Mucosa of descending colon (tissue), 3 donors: ENCODE results near the gene CNPY1. TPM values are rescaled to one million over a fixed set of nuclear protein-coding genes. Genes with fewer than 3 reads are reported as not detected.

Source experiments
- ATAC-seq: fragments of 200-7000 bp; cut with Tn5 transposase; one replicate; pipeline ENCODE4 v1.9.1; 2020; ENCODE audit warnings: mild to moderate bottlenecking, moderate library complexity
- DNase-seq, 3 donors: peaks; one replicate each; pipeline ENCODE4 v3.0.0-alpha.2; 2020
- H3K36me3 ChIP-seq: fragments of 200-600 bp; one replicate; pipeline ENCODE4 v1.8.0; 2021; ENCODE audit warnings: low read depth, mild to moderate bottlenecking
- H3K4me1 ChIP-seq: fragments of 200-600 bp; one replicate; pipeline ENCODE4 v1.8.0; 2021; ENCODE audit warnings: low read depth, mild to moderate bottlenecking
- H3K4me3 ChIP-seq: fragments of 200-600 bp; one replicate; pipeline ENCODE4 v1.8.0; 2021; ENCODE audit warnings: mild to moderate bottlenecking
- H3K9me3 ChIP-seq: fragments of 200-600 bp; one replicate; pipeline ENCODE4 v1.8.0; 2021; ENCODE audit warnings: mild to moderate bottlenecking
- intact Hi-C, 2 donors: fragments of 100-400 bp; cut with DNase I in 1 of 2; cut with micrococcal nuclease in 1 of 2; formaldehyde crosslinking; loops; one replicate each; pipeline versions ENCODE4 v1.11.0 to v1.11.1; 2022; cut with DNase I, micrococcal nuclease
- total RNA-seq, 3 donors: library from RNA; stranded (reverse); fragmentation: NEBNext Ultra II Directional in 2 of 3; extraction: Animal tissue kit (Norgen Biotek cat#: 25700) in 2 of 3; gene quantifications; one replicate each; pipeline versions ENCODE4 v1.2.1 to v1.2.4, GENCODE V29; 2021 to 2023
- TF ChIP-seq, protein P1 (sequence below): fragments of 200-600 bp; IDR thresholded peaks from one replicate; pipeline ENCODE4 v1.8.0; 2022; ENCODE audit warnings: antibody characterized with exemption, mild to moderate bottlenecking
- donor health status: DM: no; HTN: no; CAD: no; lungs with moderate emphysema.
- donor health status: DM: no; HTN: no; CAD: no.
- donor health status: DM: no; HTN: yes; CAD: no.

Gene CNPY1
- total RNA-seq, 3 donors from 2014 or later = not detected

DNA sequence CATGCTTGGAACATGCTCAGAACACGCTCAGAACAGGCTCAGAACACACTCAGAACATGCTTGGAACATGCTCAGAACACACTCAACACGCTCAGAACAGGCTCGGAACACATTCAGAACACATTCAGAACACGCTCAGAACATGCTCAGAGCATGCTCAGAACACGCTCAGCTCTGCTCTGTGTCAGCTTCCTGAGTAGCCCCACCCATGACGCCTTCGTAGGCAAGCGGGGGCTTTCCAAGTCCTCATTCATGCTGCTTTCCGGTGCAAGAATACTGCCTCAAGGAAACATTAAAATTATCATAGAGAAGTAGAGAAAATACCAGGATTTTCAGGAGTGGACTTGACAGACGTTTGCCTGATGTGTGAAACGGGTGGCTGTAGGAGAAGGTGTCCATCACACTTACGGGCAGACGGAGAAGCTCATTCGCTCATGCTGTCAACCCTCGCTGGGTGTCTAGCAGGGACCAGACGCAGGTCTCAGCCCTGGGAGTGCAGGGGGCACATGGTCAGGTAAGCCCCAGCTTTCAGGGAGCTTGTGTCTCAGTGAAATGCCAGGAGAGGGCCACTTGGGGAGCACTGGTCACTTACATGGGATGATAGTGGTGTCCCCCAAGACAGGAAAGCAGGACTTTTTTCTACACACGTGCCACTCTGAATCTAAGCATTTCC, 63.7 kb downstream of the CNPY1 start:
- no peak for ATAC-seq
- Histone ChIP-seq H3K36me3 (no peaks in the 10 kb centered on the region), H3K4me3 (no peak overlapping the region), H3K4me1 (no peaks in the 10 kb centered on the region), H3K9me3 (no peaks in the 10 kb centered on the region)
- intact Hi-C loops = no loop called here
- TF ChIP-seq, protein P1, sequence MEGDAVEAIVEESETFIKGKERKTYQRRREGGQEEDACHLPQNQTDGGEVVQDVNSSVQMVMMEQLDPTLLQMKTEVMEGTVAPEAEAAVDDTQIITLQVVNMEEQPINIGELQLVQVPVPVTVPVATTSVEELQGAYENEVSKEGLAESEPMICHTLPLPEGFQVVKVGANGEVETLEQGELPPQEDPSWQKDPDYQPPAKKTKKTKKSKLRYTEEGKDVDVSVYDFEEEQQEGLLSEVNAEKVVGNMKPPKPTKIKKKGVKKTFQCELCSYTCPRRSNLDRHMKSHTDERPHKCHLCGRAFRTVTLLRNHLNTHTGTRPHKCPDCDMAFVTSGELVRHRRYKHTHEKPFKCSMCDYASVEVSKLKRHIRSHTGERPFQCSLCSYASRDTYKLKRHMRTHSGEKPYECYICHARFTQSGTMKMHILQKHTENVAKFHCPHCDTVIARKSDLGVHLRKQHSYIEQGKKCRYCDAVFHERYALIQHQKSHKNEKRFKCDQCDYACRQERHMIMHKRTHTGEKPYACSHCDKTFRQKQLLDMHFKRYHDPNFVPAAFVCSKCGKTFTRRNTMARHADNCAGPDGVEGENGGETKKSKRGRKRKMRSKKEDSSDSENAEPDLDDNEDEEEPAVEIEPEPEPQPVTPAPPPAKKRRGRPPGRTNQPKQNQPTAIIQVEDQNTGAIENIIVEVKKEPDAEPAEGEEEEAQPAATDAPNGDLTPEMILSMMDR = no peak
- no peak for DNase-seq

DNA sequence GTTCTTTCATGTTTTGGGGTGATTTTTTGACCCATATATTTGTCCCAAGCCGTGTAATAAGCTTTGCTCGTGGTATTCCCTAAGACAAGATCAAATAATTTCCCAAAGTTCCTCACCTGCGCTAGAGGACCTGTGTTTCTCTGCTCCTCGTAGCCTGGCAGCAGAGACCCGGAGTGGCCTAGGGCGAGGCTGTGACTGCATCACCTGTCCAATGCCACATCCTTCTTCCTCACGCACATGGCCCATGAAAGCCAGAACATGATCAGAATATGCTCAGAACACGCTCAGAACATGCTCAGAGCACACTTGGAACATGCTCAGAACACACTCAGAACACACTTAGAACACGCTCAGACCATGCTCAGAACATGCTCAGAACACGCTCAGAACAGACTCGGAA, 64.6 kb downstream of the CNPY1 start:
- TF ChIP-seq, protein P1 = no peak
- ATAC-seq = no peak
- intact Hi-C loops = no loop called here
- no peak overlapping the region for H3K4me3 ChIP-seq
- no peak for DNase-seq
- H3K36me3 ChIP-seq = no peaks in the 10 kb centered on the region
- no peaks in the 10 kb centered on the region for H3K4me1 ChIP-seq
- no peaks in the 10 kb centered on the region for H3K9me3 ChIP-seq

DNA sequence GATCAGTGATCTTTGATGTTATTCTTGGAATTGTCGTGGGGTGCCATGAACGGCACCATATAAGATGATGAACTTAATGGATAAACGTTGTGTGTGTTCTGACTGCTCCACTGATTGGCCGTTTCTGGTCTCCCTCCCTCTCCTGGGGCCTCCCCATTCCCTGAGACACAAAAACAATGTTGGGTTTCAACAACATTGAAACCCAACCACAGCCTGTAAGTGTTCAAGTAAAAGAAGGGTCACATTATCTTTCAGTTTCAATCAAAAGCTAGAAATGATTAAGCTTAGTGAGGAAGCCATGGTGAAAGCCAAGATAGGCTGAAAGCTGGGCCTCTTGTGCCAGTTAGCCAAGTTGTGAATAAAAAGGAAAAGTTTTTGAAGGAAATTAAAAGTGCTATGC, 68.9 kb downstream of the CNPY1 start:
- Histone ChIP-seq H3K4me3 (no peak overlapping the region), H3K9me3 (no peaks in the 10 kb centered on the region), H3K4me1 (no peaks in the 10 kb centered on the region), H3K36me3 (no peaks in the 10 kb centered on the region)
- ATAC-seq (no peak), DNase-seq (no peak)
- TF ChIP-seq, protein P1 = no peak
- intact Hi-C loops = no loop called here

DNA sequence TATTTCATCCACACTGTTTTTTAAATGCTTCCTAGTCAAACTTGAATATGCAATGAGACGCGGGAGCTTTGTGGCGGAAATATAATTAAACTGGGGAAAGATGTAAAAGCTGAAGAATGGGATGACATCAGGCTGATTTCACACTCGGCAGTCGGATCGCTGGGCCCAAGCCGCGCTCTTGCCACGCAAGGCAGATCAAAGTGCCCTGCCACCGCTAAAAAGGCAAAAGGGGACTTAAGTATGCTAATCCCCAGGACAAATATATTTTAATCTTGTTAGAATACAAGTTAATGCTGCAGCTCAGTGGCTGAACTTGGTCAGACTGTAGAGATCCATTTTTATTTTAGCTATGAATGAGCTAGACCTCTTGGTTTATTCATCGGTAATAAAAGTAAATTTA, 74.6 kb downstream of the CNPY1 start:
- Histone ChIP-seq H3K9me3 (no peaks in the 10 kb centered on the region), H3K4me3 (no peak overlapping the region), H3K4me1 (peaks cover 15% of the 10 kb centered on the region), H3K36me3 (no peaks in the 10 kb centered on the region)
- intact Hi-C loops = no loop called here
- no peak for DNase-seq
- no peak for ATAC-seq
- TF ChIP-seq, protein P1 = no peak

DNA sequence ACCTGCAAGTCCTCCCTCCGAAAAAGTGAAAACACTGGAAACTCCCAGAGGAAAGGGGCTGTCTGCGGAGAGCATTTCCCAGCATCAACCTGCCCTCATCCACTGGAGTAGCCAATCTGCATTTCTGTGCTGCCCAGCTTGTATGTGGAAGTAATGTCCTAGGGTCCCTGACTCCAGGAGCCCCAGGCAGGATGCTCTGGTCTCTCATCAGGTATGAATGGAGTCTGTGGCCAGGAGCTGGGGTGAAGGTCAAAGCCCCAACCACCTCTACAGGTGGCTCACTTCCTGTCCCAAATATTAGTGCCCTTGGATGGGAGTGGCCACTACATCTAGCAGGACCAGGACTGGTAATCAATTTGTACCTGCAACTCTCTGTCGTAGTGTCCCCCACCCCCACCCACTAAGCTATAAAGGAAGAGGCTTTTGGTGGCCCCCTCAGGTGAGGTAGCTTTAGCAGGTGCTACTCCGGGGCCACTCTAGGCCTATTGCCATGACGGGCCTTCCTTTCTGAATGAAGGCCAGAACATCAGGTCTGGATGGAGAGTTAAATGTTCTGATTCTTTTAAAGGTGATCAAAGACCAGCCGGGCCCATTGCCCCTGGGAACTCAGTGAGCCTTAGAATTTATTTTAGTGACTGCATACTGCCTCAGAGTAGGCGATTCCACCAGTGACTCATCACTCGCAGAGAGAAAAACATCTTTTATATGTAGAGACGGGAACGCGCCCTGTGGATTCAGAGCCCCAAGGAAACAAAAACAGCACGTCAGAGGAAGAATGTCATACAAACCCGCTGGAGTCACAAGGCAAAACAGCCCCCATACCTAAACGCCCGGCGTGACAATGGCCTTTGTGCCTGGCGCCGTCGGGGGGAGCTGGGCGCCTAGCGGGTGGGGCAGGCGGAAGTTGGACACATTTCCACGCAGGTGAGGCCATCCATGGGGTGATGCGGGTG, 75.4 kb downstream of the CNPY1 start:
- intact Hi-C loops = no loop called here
- no peak for DNase-seq
- TF ChIP-seq, protein P1 = no peak
- Histone ChIP-seq H3K36me3 (no peaks in the 10 kb centered on the region), H3K4me1 (peaks cover 19% of the 10 kb centered on the region), H3K9me3 (no peaks in the 10 kb centered on the region), H3K4me3 (no peak overlapping the region)
- no peak for ATAC-seq
